Lung (tissue), 12 donors: ENCODE data around the gene PTGDS. TPM values are rescaled to one million over a fixed set of nuclear protein-coding genes. Genes with fewer than 3 reads are reported as not detected.

Source experiments
- ATAC-seq: fragments of 200-7000 bp; cut with Tn5 transposase; one replicate; pipeline ENCODE4 v1.9.1; 2020; ENCODE audit warnings: moderate number of reproducible peaks; ENCODE audit not compliant: insufficient read depth, low FRiP score
- DNase-seq, 3 donors: peaks; one replicate each; pipeline ENCODE4 v3.0.0-alpha.2; 2013 to 2017
- H3K27ac ChIP-seq, 2 donors: one replicate each; pipeline ENCODE4 v1.5.1; 2013; ENCODE audit warnings: mild to moderate bottlenecking in 2 of 2, moderate library complexity in 2 of 2, control low read depth in 1 of 2, inconsistent platforms in 1 of 2, low read depth in 1 of 2, low read length in 1 of 2
- H3K27me3 ChIP-seq, 3 donors: one replicate each; pipeline ENCODE4 v1.5.1; 2013; ENCODE audit warnings: low read length in 2 of 3; ENCODE audit not compliant: control insufficient read depth in 3 of 3, insufficient read depth in 3 of 3
- H3K36me3 ChIP-seq, 4 donors: one replicate each; pipeline ENCODE4 v1.5.1; 2013; ENCODE audit warnings: low read length in 4 of 4, mild to moderate bottlenecking in 1 of 4, moderate library complexity in 1 of 4; ENCODE audit not compliant: control insufficient read depth in 4 of 4, insufficient read depth in 4 of 4
- H3K4me1 ChIP-seq, 5 donors: one replicate each; pipeline ENCODE4 v1.5.1; 2013; ENCODE audit warnings: low read length in 5 of 5, mild to moderate bottlenecking in 2 of 5, moderate library complexity in 1 of 5; ENCODE audit not compliant: control insufficient read depth in 5 of 5, insufficient read depth in 5 of 5
- H3K4me3 ChIP-seq: one replicate; pipeline ENCODE4 v1.5.1; 2013; ENCODE audit warnings: mild to moderate bottlenecking, control low read depth, moderate library complexity
- H3K9ac ChIP-seq, 2 donors: one replicate each; pipeline ENCODE4 v1.5.1; 2013; ENCODE audit warnings: low read length in 2 of 2, control low read depth in 1 of 2; ENCODE audit not compliant: insufficient read depth in 1 of 2
- H3K9me3 ChIP-seq, 4 donors: one replicate each; pipeline ENCODE4 v1.5.1; 2013; ENCODE audit warnings: low read length in 3 of 4, mild to moderate bottlenecking in 1 of 4, moderate library complexity in 1 of 4; ENCODE audit not compliant: control insufficient read depth in 4 of 4, insufficient read depth in 3 of 4
- WGBS, 2 donors: extraction: QIAGEN DNeasy Blood & Tissue Kit; methylation state at CpG; one replicate each; pipeline ENCODE4 v1.1.7; 2013; 5-methylcytosine and 5-hydroxymethylcytosine counted together
- polyA plus RNA-seq, 2 donors: library from polyadenylated mRNA; stranded (reverse); fragments of 200-250 nt; gene quantifications; one replicate each; pipeline ENCODE4 v1.2.1, GENCODE V29; 2013
- total RNA-seq, 2 donors: library from RNA; depleted of rRNA in 1 of 2; stranded (reverse); fragments of >200 nt in 1 of 2; gene quantifications; one replicate each; pipeline ENCODE4 v1.2.1, GENCODE V29; 2014 to 2021
- TF ChIP-seq, protein P1 (sequence below): IDR thresholded peaks from 2 replicates; pipeline ENCODE4 v1.5.1; 2012; ENCODE audit warnings: mild to moderate bottlenecking; ENCODE audit errors: control extremely low read depth, extremely low read depth
- donor health status: control.
- donor health status: control.
- donor health status: Bipolar disorder and iron deficiency.
- donor health status: healthy.
- donor health status: DM: yes; HTN: yes; CAD: no.

The PTGDS gene
- total and polyA plus RNA-seq, 4 donors = 19.4 to 159 (median 93.7) TPM

DNA sequence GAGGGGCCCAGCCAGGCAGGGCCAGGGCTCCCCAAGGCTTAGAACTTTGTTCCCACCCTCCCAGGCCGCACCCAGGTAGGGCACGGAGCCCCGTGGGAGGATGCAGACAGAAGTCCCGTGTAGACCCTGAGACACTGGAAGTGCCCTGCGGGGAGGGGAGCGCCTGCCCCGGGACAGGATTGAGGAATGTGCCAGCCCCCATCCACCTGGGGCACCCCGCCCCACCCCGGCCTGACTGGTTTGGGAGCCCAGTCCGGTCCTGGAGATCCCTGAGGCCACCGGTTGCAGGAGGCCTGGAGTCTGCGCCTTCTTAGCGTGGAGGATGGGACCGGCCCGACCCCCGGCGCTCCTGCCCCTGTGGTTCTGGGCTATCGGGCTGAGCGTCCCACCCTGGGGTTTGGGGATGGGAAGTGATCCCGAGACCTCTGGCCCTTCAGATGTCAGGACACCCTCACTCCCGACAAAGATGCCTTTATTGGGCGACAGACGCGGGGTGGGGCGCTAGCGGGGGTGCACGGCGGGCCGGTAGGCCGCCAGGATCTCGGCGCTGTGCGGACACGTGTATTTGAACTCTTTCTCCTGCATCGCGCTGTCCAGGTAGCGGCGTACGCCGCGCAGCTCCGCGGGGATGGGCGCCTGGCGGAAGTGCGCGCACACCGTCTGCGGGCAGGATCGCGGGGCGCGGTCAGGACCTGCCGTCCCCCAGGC lies 17.0 kb downstream of the PTGDS start:
- no peak for DNase-seq
- H3K36me3 ChIP-seq = peaks cover 0 to 13% (median 0%) of the 10 kb centered on the region in 4 donors
- H3K27ac ChIP-seq = no peak overlapping the region
- no peak overlapping the region for H3K9ac ChIP-seq
- H3K27me3 ChIP-seq = no peaks in the 10 kb centered on the region
- TF ChIP-seq, protein P1, sequence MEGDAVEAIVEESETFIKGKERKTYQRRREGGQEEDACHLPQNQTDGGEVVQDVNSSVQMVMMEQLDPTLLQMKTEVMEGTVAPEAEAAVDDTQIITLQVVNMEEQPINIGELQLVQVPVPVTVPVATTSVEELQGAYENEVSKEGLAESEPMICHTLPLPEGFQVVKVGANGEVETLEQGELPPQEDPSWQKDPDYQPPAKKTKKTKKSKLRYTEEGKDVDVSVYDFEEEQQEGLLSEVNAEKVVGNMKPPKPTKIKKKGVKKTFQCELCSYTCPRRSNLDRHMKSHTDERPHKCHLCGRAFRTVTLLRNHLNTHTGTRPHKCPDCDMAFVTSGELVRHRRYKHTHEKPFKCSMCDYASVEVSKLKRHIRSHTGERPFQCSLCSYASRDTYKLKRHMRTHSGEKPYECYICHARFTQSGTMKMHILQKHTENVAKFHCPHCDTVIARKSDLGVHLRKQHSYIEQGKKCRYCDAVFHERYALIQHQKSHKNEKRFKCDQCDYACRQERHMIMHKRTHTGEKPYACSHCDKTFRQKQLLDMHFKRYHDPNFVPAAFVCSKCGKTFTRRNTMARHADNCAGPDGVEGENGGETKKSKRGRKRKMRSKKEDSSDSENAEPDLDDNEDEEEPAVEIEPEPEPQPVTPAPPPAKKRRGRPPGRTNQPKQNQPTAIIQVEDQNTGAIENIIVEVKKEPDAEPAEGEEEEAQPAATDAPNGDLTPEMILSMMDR = no peak
- H3K4me3 ChIP-seq = no peak overlapping the region
- peaks cover 0 to 37% (median 15%) of the 10 kb centered on the region in 5 donors for H3K4me1 ChIP-seq
- WGBS, 2 donors = 71 to 75% methylated on average over 54 of the region's 54 CpGs
- no peak for ATAC-seq
- no peaks in the 10 kb centered on the region for H3K9me3 ChIP-seq

DNA sequence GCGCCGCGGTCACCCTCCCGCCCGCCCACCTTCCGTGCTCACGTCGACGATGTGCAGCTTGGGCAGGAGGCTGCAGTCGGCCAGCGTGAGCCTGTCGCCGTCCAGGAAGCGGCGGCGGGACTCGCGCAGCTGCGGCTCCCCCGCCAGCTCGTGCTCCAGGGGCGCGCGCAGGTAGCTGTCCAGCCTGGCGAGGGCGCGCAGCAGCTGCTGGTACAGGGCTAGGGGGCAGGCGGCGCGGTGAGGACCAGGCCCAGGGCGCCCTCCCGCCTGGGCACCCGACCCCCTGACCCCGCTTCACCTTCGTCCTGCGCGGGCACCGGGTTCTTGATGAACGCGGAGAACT lies 17.6 kb downstream of the PTGDS start:
- no peaks in the 10 kb centered on the region for H3K27me3 ChIP-seq
- TF ChIP-seq, protein P1 = no peak
- H3K9me3 ChIP-seq = no peaks in the 10 kb centered on the region
- peaks cover 0 to 13% (median 0%) of the 10 kb centered on the region in 4 donors for H3K36me3 ChIP-seq
- peaks cover 0 to 37% (median 15%) of the 10 kb centered on the region in 5 donors for H3K4me1 ChIP-seq
- ATAC-seq (no peak), DNase-seq (peak in 1 of 3 donors; percentile 33)
- H3K27ac ChIP-seq = no peak overlapping the region
- 17 to 60% methylated on average over 31 to 40 of the region's 40 CpGs for WGBS, 2 donors
- no peak overlapping the region for H3K4me3 ChIP-seq
- H3K9ac ChIP-seq = no peak overlapping the region

DNA sequence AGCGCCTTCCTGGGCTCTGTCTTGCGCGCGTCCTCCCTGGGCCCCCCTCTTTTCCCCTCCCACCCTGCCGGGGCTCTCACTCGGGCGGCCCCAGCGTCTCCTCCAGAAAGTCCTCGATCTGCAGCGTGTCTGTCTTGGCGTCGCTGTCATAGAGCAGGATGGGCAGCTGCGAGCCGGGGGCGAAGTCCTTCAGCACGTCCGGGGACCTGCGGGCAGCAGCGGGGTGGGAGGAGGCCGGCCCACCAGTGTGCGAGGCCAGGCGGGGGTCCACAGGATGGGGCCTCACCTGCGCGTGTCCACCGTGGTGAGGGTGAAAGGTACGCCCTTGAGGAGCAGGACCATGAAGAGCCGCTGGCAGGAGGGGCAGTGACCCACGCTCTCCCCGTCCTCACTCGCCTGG lies 18.1 kb downstream of the PTGDS start:
- Histone ChIP-seq H3K9me3 (no peaks in the 10 kb centered on the region), H3K4me3 (no peak overlapping the region), H3K4me1 (peaks cover 0 to 37% (median 15%) of the 10 kb centered on the region in 5 donors), H3K9ac (no peak overlapping the region), H3K36me3 (peaks cover 0 to 13% (median 0%) of the 10 kb centered on the region in 4 donors), H3K27ac (no peak overlapping the region), H3K27me3 (no peaks in the 10 kb centered on the region)
- TF ChIP-seq, protein P1 = no peak
- ATAC-seq (no peak), DNase-seq (peak; percentile 50 to 57 (median 51))
- 35 to 37% methylated on average over 28 to 30 of the region's 30 CpGs for WGBS, 2 donors
